Right lobe of liver (tissue), 6 donors: ENCODE data around the gene E2F6. TPM values are rescaled to one million over a fixed set of nuclear protein-coding genes. Genes with fewer than 3 reads are reported as not detected.

Experiments used
- ATAC-seq, 4 donors: fragments of 200-7000 bp; cut with Tn5 transposase; one replicate each; pipeline ENCODE4 v1.9.1; 2020; ENCODE audit warnings: mild to moderate bottlenecking in 4 of 4, moderate library complexity in 4 of 4
- DNase-seq, 3 donors: peaks; one replicate each; pipeline ENCODE4 v3.0.0-alpha.2; 2020
- H3K27ac ChIP-seq, 3 donors: fragments of 200-600 bp; one replicate each; pipeline ENCODE4 v1.8.0; 2022
- H3K27me3 ChIP-seq, 2 donors: fragments of 200-600 bp; one replicate each; pipeline ENCODE4 v1.8.0; 2022
- H3K36me3 ChIP-seq, 4 donors: fragments of 200-600 bp; sonication (generic) in 1 of 4; one replicate each; pipeline versions ENCODE4 v1.5.1 to v1.8.0; 2017 to 2022; ENCODE audit warnings: control low read depth in 1 of 4
- H3K4me1 ChIP-seq, 4 donors: fragments of 200-600 bp; sonication (generic) in 1 of 4; one replicate each; pipeline versions ENCODE4 v1.5.1 to v1.8.0; 2017 to 2022; ENCODE audit warnings: control low read depth in 1 of 4
- H3K4me3 ChIP-seq, 3 donors: fragments of 200-600 bp; one replicate each; pipeline ENCODE4 v1.8.0; 2022
- H3K9me3 ChIP-seq, 4 donors: fragments of 200-600 bp; sonication (generic) in 1 of 4; one replicate each; pipeline versions ENCODE4 v1.5.1 to v1.8.0; 2017 to 2022; ENCODE audit warnings: control low read depth in 1 of 4
- CTCF ChIP-seq, 4 donors: fragments of 200-600 bp in 3 of 4; fragments of 450-650 bp in 1 of 4; IDR thresholded peaks; one replicate each; pipeline versions ENCODE4 v1.5.1 to v1.8.0; 2016 to 2022; ENCODE audit warnings: antibody characterized with exemption in 4 of 4, mild to moderate bottlenecking in 2 of 4
- POLR2A ChIP-seq: fragments of 450-650 bp; IDR thresholded peaks from one replicate; pipeline ENCODE4 v1.6.1; 2017; ENCODE audit warnings: antibody characterized with exemption, mild to moderate bottlenecking
- WGBS: methylation state at CpG from one replicate; pipeline ENCODE4 v1.1.6; 2018; ENCODE audit warnings: low coverage, low lambda C conversion rate; ENCODE audit not compliant: insufficient coverage; ENCODE audit errors: missing lambda C conversion rate; 5-methylcytosine and 5-hydroxymethylcytosine counted together
- intact Hi-C, 2 donors: fragments of 100-400 bp; cut with DNase I; formaldehyde crosslinking; loops; one replicate each; pipeline versions ENCODE4 v1.11.2 to v1.14.1; 2022
- total RNA-seq, 6 experiments: library from RNA; depleted of rRNA in 2 of 6; stranded (reverse); fragments of >200 nt in 2 of 6; fragmentation: NEBNext Ultra II Directional in 3 of 6; extraction: Animal tissue kit (Norgen Biotek cat#: 25700) in 3 of 6; gene quantifications; one replicate each; pipeline versions ENCODE4 v1.1.0 to v1.2.4, GENCODE V29; 2016 to 2023
- donor health status: DM: no; HTN: yes; CAD: no.
- donor health status: DM: no; HTN: no; CAD: no.
- donor health status: DM: no; HTN: no; CAD: no.
- donor health status: DM: no; HTN: yes; CAD: no.
- donor health status: DM: no; HTN: yes; CAD: no.

The E2F6 gene
- total RNA-seq, 6 experiments from 2014 or later = 4.4 to 9.9 (median 5.8) TPM

GRCh38 chr2:11483806-11484617 lies 18.1 kb upstream of the E2F6 start:
- no peak for ATAC-seq

GRCh38 chr2:11482473-11483035 lies 16.6 kb upstream of the E2F6 start:
- WGBS = 10% methylated on average over 2 of the region's 70 CpGs
- Histone ChIP-seq H3K36me3 (no peaks in the 10 kb centered on the region), H3K4me1 (peaks cover 0 to 2% (median 0%) of the 10 kb centered on the region in 4 donors), H3K27ac (peak overlapping the region in 1 of 3 donors; percentile 37), H3K27me3 (no peaks in the 10 kb centered on the region), H3K9me3 (no peaks in the 10 kb centered on the region), H3K4me3 (peak overlapping the region; percentile 38 to 67 (median 48))
- intact Hi-C loops = loop anchor here (5.0 kb wide), 2 partner anchors 100 to 105 kb away; no protein-coding TSS in a partner anchor
- no peak for TF ChIP-seq POLR2A
- no peak for TF ChIP-seq CTCF (IDR thresholded peaks at IDR 0.05)
- DNase-seq (no peak), ATAC-seq (peak in 3 of 4 donors; percentile 55 to 67 (median 65))

More at GRCh38 chr2:11483806-11484617, 18.1 kb upstream of the E2F6 start:
- H3K4me1 ChIP-seq = no peaks in the 10 kb centered on the region
- TF ChIP-seq CTCF (IDR thresholded peaks at IDR 0.05) (no peak), POLR2A (no peak)
- H3K36me3 ChIP-seq = no peaks in the 10 kb centered on the region
- H3K9me3 ChIP-seq = no peaks in the 10 kb centered on the region
- H3K27ac ChIP-seq = no peak overlapping the region
- 55% methylated on average over 5 of the region's 7 CpGs for WGBS
- no peak for DNase-seq
- intact Hi-C loops = loop anchor here (5.0 kb wide), 2 partner anchors 98 to 103 kb away; no protein-coding TSS in a partner anchor
- no peaks in the 10 kb centered on the region for H3K27me3 ChIP-seq
- H3K4me3 ChIP-seq = peak overlapping the region in 1 of 3 donors; percentile 38

GRCh38 chr2:11481789-11482472 lies 16.0 kb upstream of the E2F6 start:
- intact Hi-C loops = loop anchor here (5.0 kb wide), 2 partner anchors 100 to 105 kb away; no protein-coding TSS in a partner anchor
- no peaks in the 10 kb centered on the region for H3K27me3 ChIP-seq
- no peaks in the 10 kb centered on the region for H3K36me3 ChIP-seq
- 51% methylated on average over 21 of the region's 61 CpGs for WGBS
- DNase-seq = no peak
- H3K4me3 ChIP-seq = peak overlapping the region; percentile 38 to 67 (median 48)
- H3K27ac ChIP-seq = no peak overlapping the region
- no peak for TF ChIP-seq POLR2A
- TF ChIP-seq CTCF (IDR thresholded peaks at IDR 0.05) = no peak
- no peaks in the 10 kb centered on the region for H3K9me3 ChIP-seq
- peaks cover 0 to 2% (median 0%) of the 10 kb centered on the region in 4 donors for H3K4me1 ChIP-seq
- ATAC-seq = peak in 1 of 4 donors; percentile 2

GRCh38 chr2:11481426-11481788 lies 15.4 kb upstream of the E2F6 start:
- Histone ChIP-seq H3K4me1 (peaks cover 0 to 2% (median 0%) of the 10 kb centered on the region in 4 donors), H3K9me3 (no peaks in the 10 kb centered on the region), H3K27me3 (no peaks in the 10 kb centered on the region), H3K27ac (no peak overlapping the region), H3K36me3 (no peaks in the 10 kb centered on the region), H3K4me3 (no peak overlapping the region)
- no peak for ATAC-seq
- no peak for DNase-seq
- intact Hi-C loops = loop anchor here (5.0 kb wide), 2 partner anchors 101 to 106 kb away; no protein-coding TSS in a partner anchor
- no peak for TF ChIP-seq CTCF (IDR thresholded peaks at IDR 0.05)
- TF ChIP-seq POLR2A = no peak
- WGBS = 67% methylated on average over 6 of the region's 6 CpGs
